ENCODE results near the gene KRTAP2-3.

DNA sequence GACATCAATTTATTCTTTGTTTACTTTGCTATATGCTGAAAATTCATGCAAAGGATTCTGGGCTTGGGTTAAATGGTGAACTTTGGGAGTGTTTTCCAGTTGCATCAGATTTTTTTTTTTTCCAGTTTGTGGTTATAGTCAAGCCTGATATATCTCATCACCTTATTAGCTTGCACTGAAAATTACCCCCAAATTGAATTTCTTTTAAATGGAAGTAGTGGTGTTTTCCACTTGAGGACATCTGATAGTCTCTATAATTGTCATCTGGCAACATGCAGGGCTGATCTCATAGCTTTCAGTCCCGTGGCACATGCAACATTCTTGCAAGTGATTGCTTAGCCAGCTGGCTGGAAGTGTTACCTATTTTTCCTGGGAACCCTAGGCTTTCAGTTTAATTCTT is 46.3 kb downstream of the KRTAP2-3 start:
- TF ChIP-seq POLR2AphosphoS5 (IDR thresholded peaks at IDR 0.05) = no peak
- TF ChIP-seq, protein P1, sequence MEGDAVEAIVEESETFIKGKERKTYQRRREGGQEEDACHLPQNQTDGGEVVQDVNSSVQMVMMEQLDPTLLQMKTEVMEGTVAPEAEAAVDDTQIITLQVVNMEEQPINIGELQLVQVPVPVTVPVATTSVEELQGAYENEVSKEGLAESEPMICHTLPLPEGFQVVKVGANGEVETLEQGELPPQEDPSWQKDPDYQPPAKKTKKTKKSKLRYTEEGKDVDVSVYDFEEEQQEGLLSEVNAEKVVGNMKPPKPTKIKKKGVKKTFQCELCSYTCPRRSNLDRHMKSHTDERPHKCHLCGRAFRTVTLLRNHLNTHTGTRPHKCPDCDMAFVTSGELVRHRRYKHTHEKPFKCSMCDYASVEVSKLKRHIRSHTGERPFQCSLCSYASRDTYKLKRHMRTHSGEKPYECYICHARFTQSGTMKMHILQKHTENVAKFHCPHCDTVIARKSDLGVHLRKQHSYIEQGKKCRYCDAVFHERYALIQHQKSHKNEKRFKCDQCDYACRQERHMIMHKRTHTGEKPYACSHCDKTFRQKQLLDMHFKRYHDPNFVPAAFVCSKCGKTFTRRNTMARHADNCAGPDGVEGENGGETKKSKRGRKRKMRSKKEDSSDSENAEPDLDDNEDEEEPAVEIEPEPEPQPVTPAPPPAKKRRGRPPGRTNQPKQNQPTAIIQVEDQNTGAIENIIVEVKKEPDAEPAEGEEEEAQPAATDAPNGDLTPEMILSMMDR (IDR thresholded peaks at IDR 0.05 in 8 of 11, conservative IDR thresholded peaks at IDR 0.05 in 3 of 11) = no peak

All from spleen (tissue), 7 donors.